ENCODE results near the gene STRADA. TPM values are rescaled to one million over a fixed set of nuclear protein-coding genes. Genes with fewer than 3 reads are reported as not detected.

The STRADA gene
- total and polyA plus RNA-seq, 9 of the 15 experiments (the other 6 are each of a cell fraction or from before 2014, with no cell fraction given) = 6.6 to 33.0 (median 20.5) TPM

DNA sequence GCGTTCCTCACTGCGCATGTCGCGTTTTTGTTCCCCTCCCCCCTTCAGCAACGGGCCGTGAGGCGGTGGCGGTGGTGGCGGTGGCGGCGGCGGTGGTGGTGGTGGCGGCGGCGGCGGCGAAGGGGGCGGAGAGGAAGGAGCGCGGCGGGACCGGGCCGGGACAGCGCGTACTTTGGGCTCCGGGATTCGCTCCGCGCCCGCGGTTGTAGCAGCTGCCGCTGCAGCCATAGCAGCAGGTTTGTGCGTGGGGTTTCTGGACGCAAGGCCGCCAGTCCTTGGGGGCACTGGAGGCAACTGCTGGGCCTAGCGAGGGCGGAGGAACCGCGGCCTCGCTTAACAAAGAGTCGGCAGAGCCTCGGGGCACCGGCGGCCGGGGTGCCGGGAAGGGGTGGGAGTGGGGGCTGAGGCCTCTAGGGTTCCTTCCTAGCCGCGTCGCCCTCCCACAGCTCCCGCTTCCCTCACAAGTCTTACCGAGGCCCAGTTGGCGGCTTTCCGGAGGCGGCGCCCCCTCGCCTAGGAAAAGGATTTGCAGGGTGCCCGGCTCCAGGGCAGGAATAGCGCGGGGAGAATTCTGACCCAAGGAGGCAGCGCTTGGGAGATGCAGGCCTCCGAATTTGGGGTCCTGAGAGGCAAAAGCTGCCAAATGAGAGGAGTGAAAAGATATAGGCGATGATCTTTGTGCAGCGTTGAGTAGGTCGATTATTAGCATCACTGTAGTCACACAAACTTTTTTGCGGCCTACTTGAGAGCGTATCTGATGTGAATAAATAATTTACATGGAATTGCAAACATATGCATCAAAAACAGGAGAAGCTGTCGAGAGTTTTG, 32.8 kb upstream of the STRADA start, which contains the start of gene DDX42 (continued):
- TF ChIP-seq, protein P1, sequence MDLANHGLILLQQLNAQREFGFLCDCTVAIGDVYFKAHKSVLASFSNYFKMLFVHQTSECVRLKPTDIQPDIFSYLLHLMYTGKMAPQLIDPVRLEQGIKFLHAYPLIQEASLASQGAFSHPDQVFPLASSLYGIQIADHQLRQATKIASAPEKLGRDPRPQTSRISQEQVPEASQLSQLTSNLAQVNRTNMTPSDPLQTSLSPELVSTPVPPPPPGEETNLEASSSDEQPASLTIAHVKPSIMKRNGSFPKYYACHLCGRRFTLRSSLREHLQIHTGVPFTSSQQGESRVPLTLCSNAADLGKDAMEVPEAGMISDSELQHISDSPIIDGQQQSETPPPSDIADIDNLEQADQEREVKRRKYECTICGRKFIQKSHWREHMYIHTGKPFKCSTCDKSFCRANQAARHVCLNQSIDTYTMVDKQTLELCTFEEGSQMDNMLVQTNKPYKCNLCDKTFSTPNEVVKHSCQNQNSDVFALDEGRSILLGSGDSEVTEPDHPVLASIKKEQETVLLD (IDR thresholded peaks at IDR 0.05) = 0 out of 2 replicates have a peak, but pooled peaks have one; percentile 10
- TF ChIP-seq, protein P2, sequence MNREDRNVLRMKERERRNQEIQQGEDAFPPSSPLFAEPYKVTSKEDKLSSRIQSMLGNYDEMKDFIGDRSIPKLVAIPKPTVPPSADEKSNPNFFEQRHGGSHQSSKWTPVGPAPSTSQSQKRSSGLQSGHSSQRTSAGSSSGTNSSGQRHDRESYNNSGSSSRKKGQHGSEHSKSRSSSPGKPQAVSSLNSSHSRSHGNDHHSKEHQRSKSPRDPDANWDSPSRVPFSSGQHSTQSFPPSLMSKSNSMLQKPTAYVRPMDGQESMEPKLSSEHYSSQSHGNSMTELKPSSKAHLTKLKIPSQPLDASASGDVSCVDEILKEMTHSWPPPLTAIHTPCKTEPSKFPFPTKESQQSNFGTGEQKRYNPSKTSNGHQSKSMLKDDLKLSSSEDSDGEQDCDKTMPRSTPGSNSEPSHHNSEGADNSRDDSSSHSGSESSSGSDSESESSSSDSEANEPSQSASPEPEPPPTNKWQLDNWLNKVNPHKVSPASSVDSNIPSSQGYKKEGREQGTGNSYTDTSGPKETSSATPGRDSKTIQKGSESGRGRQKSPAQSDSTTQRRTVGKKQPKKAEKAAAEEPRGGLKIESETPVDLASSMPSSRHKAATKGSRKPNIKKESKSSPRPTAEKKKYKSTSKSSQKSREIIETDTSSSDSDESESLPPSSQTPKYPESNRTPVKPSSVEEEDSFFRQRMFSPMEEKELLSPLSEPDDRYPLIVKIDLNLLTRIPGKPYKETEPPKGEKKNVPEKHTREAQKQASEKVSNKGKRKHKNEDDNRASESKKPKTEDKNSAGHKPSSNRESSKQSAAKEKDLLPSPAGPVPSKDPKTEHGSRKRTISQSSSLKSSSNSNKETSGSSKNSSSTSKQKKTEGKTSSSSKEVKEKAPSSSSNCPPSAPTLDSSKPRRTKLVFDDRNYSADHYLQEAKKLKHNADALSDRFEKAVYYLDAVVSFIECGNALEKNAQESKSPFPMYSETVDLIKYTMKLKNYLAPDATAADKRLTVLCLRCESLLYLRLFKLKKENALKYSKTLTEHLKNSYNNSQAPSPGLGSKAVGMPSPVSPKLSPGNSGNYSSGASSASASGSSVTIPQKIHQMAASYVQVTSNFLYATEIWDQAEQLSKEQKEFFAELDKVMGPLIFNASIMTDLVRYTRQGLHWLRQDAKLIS (CRISPR knock-in tag; IDR thresholded peaks at IDR 0.05) = peak; percentile 79
- TF ChIP-seq ZFX (CRISPR knock-in tag; IDR thresholded peaks at IDR 0.05) (peak; percentile 97), HIVEP1 (CRISPR knock-in tag; IDR thresholded peaks at IDR 0.05) (0 out of 2 replicates have a peak, but pooled peaks have one; percentile 18), TAF1 (IDR thresholded peaks at IDR 0.05; ENCODE audit: control insufficient read depth, extremely low read depth, insufficient read depth, low read length, severe bottlenecking) (peak; percentile 86), SRSF3 (IDR thresholded peaks at IDR 0.05; ENCODE audit: insufficient read depth, low read length) (0 out of 2 replicates have a peak, but pooled peaks have one; percentile 66), NR2C2 (CRISPR knock-in tag; IDR thresholded peaks at IDR 0.05) (no peak), NR2C2 (tag; IDR thresholded peaks at IDR 0.05) (peak; percentile 48; the same call in 1 of the 2 replicates), PCBP1 (IDR thresholded peaks at IDR 0.05; ENCODE audit: low read depth, low read length, poor library complexity, severe bottlenecking) (peak; percentile 47)
- TF ChIP-seq, protein P3, sequence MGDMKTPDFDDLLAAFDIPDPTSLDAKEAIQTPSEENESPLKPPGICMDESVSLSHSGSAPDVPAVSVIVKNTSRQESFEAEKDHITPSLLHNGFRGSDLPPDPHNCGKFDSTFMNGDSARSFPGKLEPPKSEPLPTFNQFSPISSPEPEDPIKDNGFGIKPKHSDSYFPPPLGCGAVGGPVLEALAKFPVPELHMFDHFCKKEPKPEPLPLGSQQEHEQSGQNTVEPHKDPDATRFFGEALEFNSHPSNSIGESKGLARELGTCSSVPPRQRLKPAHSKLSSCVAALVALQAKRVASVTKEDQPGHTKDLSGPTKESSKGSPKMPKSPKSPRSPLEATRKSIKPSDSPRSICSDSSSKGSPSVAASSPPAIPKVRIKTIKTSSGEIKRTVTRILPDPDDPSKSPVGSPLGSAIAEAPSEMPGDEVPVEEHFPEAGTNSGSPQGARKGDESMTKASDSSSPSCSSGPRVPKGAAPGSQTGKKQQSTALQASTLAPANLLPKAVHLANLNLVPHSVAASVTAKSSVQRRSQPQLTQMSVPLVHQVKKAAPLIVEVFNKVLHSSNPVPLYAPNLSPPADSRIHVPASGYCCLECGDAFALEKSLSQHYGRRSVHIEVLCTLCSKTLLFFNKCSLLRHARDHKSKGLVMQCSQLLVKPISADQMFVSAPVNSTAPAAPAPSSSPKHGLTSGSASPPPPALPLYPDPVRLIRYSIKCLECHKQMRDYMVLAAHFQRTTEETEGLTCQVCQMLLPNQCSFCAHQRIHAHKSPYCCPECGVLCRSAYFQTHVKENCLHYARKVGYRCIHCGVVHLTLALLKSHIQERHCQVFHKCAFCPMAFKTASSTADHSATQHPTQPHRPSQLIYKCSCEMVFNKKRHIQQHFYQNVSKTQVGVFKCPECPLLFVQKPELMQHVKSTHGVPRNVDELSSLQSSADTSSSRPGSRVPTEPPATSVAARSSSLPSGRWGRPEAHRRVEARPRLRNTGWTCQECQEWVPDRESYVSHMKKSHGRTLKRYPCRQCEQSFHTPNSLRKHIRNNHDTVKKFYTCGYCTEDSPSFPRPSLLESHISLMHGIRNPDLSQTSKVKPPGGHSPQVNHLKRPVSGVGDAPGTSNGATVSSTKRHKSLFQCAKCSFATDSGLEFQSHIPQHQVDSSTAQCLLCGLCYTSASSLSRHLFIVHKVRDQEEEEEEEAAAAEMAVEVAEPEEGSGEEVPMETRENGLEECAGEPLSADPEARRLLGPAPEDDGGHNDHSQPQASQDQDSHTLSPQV (IDR thresholded peaks at IDR 0.05) = 0 out of 2 replicates have a peak, but pooled peaks have one; percentile 1
- TF ChIP-seq, protein P4, sequence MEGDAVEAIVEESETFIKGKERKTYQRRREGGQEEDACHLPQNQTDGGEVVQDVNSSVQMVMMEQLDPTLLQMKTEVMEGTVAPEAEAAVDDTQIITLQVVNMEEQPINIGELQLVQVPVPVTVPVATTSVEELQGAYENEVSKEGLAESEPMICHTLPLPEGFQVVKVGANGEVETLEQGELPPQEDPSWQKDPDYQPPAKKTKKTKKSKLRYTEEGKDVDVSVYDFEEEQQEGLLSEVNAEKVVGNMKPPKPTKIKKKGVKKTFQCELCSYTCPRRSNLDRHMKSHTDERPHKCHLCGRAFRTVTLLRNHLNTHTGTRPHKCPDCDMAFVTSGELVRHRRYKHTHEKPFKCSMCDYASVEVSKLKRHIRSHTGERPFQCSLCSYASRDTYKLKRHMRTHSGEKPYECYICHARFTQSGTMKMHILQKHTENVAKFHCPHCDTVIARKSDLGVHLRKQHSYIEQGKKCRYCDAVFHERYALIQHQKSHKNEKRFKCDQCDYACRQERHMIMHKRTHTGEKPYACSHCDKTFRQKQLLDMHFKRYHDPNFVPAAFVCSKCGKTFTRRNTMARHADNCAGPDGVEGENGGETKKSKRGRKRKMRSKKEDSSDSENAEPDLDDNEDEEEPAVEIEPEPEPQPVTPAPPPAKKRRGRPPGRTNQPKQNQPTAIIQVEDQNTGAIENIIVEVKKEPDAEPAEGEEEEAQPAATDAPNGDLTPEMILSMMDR (IDR thresholded peaks at IDR 0.05 in 2 of 3, conservative IDR thresholded peaks at IDR 0.05 in 1 of 3; ENCODE audit: insufficient read depth in 2 of 3, low read depth in 1 of 3, low read length in 3 of 3) = peak in 2 of 3 experiments; percentile 12 to 21; a peak in 2 of 6 replicates

Data from K562 (cell line).